ENCODE measurements around the gene PTPRM. TPM values are rescaled to one million over a fixed set of nuclear protein-coding genes. Genes with fewer than 3 reads are reported as not detected.

Gene PTPRM
- total and polyA plus RNA-seq, 2 experiments from 2014 or later = 1.6 to 5.3 TPM

- peak overlapping the region; percentile 93; the same call in 1 of the 2 replicates for H3K27ac Mint-ChIP-seq
- peaks cover 57% of the 10 kb centered on the region for H3K4me1 Mint-ChIP-seq
- H3K4me3 ChIP-seq = no peak overlapping the region
- no peak overlapping the region for H2AFZ ChIP-seq
- H3K36me3 ChIP-seq (ENCODE audit: insufficient read depth) = no peaks in the 10 kb centered on the region
- H3K36me3 Mint-ChIP-seq (ENCODE audit: low read depth) = no peaks in the 10 kb centered on the region
- H3K4me2 ChIP-seq = no peak overlapping the region
- H3K4me1 ChIP-seq (ENCODE audit: insufficient read depth) = peaks cover 28% of the 10 kb centered on the region
- ATAC-seq (peak; percentile 85), DNase-seq (ENCODE audit: low spot score) (peak; percentile 10)
- no peaks in the 10 kb centered on the region for H4K20me1 ChIP-seq (replicated peaks; ENCODE audit: insufficient read depth)
- H3K9me2 ChIP-seq (ENCODE audit: insufficient read depth) = peaks cover 4% of the 10 kb centered on the region; the same call in 1 of the 2 replicates
- H3K27me3 Mint-ChIP-seq (ENCODE audit: insufficient read depth, low read depth, poor library complexity) = no peaks in the 10 kb centered on the region
- H3K9me3 Mint-ChIP-seq = no peaks in the 10 kb centered on the region
- H3K79me2 ChIP-seq (replicated peaks; ENCODE audit: insufficient read depth) = no peaks in the 10 kb centered on the region
- TF ChIP-seq REST (IDR thresholded peaks at IDR 0.05; ENCODE audit: unreplicated experiment) (no peak), STAT1 (IDR thresholded peaks at IDR 0.05; ENCODE audit: unreplicated experiment) (no peak), CTCF (conservative IDR thresholded peaks at IDR 0.05; ENCODE audit: low read depth in 2 of 2) (peak; percentile 32 to 71), POLR2AphosphoS5 (IDR thresholded peaks at IDR 0.05; ENCODE audit: low read depth) (no peak), NANOG (IDR thresholded peaks at IDR 0.05; ENCODE audit: borderline replicate concordance) (no peak), ZNF462 (CRISPR knock-in tag; IDR thresholded peaks at IDR 0.05) (no peak)
- no peak overlapping the region for H3K27ac ChIP-seq (ENCODE audit: low read depth)
- H3F3A ChIP-seq (replicated peaks; ENCODE audit: low read depth) = no peaks in the 10 kb centered on the region
- no peak overlapping the region for H3K4me3 Mint-ChIP-seq
- H3K27me3 ChIP-seq (ENCODE audit: insufficient read depth) = no peaks in the 10 kb centered on the region
Observed at GRCh38 chr18:8052237-8052701, 485.2 kb downstream of the PTPRM start.
